Body of pancreas (tissue), 4 donors: ENCODE measurements around the gene SRMS.
A peak's percentile ranks its signal among the peaks of the same experiment; 100 is the strongest.

ENCODE experiments used
- POLR2A ChIP-seq, 3 donors: fragments of 450-650 bp; IDR thresholded peaks; one replicate each; pipeline ENCODE4 v1.6.1; 2016; ENCODE audit warnings: antibody characterized with exemption in 3 of 3, mild to moderate bottlenecking in 2 of 3
- TF ChIP-seq, protein P1 (sequence below), 7 experiments: fragments of 450-650 bp in 4 of 7; fragments of 200-600 bp in 3 of 7; sonication (generic) in 3 of 7; IDR thresholded peaks; one replicate each; pipeline ENCODE4 v1.5.1; 2016 to 2019; ENCODE audit warnings: antibody characterized with exemption in 7 of 7

- TF ChIP-seq, protein P1, sequence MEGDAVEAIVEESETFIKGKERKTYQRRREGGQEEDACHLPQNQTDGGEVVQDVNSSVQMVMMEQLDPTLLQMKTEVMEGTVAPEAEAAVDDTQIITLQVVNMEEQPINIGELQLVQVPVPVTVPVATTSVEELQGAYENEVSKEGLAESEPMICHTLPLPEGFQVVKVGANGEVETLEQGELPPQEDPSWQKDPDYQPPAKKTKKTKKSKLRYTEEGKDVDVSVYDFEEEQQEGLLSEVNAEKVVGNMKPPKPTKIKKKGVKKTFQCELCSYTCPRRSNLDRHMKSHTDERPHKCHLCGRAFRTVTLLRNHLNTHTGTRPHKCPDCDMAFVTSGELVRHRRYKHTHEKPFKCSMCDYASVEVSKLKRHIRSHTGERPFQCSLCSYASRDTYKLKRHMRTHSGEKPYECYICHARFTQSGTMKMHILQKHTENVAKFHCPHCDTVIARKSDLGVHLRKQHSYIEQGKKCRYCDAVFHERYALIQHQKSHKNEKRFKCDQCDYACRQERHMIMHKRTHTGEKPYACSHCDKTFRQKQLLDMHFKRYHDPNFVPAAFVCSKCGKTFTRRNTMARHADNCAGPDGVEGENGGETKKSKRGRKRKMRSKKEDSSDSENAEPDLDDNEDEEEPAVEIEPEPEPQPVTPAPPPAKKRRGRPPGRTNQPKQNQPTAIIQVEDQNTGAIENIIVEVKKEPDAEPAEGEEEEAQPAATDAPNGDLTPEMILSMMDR (IDR thresholded peaks at IDR 0.05), result peak in 1 of 7 experiments; percentile 5
- no peak for TF ChIP-seq POLR2A (IDR thresholded peaks at IDR 0.05)
Observed at GRCh38 chr20:63578224-63579016, 30.9 kb upstream of the SRMS start.
